Suprapubic skin (tissue), 4 donors: ENCODE data around the gene JUP. TPM values are rescaled to one million over a fixed set of nuclear protein-coding genes. Genes with fewer than 3 reads are reported as not detected.

ENCODE experiments used
- DNase-seq, 2 donors: peaks; one replicate each; pipeline ENCODE4 v3.0.0-alpha.2; 2019; ENCODE audit warnings: low spot score in 2 of 2
- H3K27ac ChIP-seq: fragments of 200-600 bp; sonication (generic); one replicate; pipeline ENCODE4 v1.5.1; 2019
- H3K27me3 ChIP-seq: fragments of 200-600 bp; sonication (generic); one replicate; pipeline ENCODE4 v1.5.1; 2019
- H3K36me3 ChIP-seq: fragments of 200-600 bp; sonication (generic); one replicate; pipeline ENCODE4 v1.5.1; 2019
- H3K4me1 ChIP-seq: fragments of 200-600 bp; sonication (generic); one replicate; pipeline ENCODE4 v1.5.1; 2019
- H3K4me3 ChIP-seq: fragments of 200-600 bp; sonication (generic); one replicate; pipeline ENCODE4 v1.5.1; 2019; ENCODE audit warnings: mild to moderate bottlenecking
- H3K9me3 ChIP-seq: fragments of 200-600 bp; sonication (generic); one replicate; pipeline ENCODE4 v1.5.1; 2019
- EP300 ChIP-seq: sonication (generic); formaldehyde crosslinking; IDR thresholded peaks from one replicate; pipeline ENCODE4 v1.6.1; 2017; ENCODE audit warnings: antibody characterized with exemption
- POLR2A ChIP-seq, 2 donors: fragments of 450-650 bp; IDR thresholded peaks; one replicate each; pipeline ENCODE4 v1.6.1; 2017; ENCODE audit warnings: antibody characterized with exemption in 2 of 2, mild to moderate bottlenecking in 2 of 2, moderate library complexity in 2 of 2
- POLR2AphosphoS5 ChIP-seq, 3 donors: sonication (generic); formaldehyde crosslinking; IDR thresholded peaks; one replicate each; pipeline ENCODE4 v1.6.1; 2017; ENCODE audit warnings: antibody characterized with exemption in 3 of 3
- WGBS: methylation state at CpG from one replicate; pipeline ENCODE4 v1.1.5; 2018; 5-methylcytosine and 5-hydroxymethylcytosine counted together
- total RNA-seq, 4 donors: library from RNA; depleted of rRNA; stranded (reverse); fragments of >200 nt; gene quantifications; one replicate each; pipeline ENCODE4 v1.1.0, GENCODE V29; 2016
- TF ChIP-seq, protein P1 (sequence below), 2 donors: fragments of 200-600 bp in 1 of 2; fragments of 450-650 bp in 1 of 2; sonication (generic) in 1 of 2; IDR thresholded peaks; one replicate each; pipeline ENCODE4 v1.5.1; 2016 to 2019; ENCODE audit warnings: antibody characterized with exemption in 2 of 2, mild to moderate bottlenecking in 1 of 2, moderate library complexity in 1 of 2

JUP gene
- total RNA-seq, 4 donors from 2014 or later: 1,107 to 2,369 (median 1,992) TPM

DNA sequence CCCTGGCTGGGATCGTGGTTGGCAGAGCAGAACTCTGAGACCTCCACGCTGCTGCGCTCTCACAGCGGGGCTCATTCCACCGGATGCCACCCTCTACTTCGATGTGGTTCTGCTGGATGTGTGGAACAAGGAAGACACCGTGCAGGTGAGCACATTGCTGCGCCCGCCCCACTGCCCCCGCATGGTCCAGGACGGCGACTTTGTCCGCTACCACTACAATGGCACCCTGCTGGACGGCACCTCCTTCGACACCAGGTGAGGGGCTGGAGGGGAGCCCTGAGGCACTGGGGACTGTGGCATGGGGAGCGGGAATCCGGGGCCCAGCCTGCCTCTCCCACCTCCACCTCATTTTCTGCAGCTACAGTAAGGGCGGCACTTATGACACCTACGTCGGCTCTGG, 31.5 kb upstream of the JUP start:
- Histone ChIP-seq H3K36me3 (peaks cover 4% of the 10 kb centered on the region), H3K27me3 (no peaks in the 10 kb centered on the region), H3K9me3 (no peaks in the 10 kb centered on the region), H3K4me1 (peaks cover 13% of the 10 kb centered on the region), H3K27ac (no peak overlapping the region), H3K4me3 (no peak overlapping the region)
- no peak for DNase-seq
- TF ChIP-seq, protein P1, sequence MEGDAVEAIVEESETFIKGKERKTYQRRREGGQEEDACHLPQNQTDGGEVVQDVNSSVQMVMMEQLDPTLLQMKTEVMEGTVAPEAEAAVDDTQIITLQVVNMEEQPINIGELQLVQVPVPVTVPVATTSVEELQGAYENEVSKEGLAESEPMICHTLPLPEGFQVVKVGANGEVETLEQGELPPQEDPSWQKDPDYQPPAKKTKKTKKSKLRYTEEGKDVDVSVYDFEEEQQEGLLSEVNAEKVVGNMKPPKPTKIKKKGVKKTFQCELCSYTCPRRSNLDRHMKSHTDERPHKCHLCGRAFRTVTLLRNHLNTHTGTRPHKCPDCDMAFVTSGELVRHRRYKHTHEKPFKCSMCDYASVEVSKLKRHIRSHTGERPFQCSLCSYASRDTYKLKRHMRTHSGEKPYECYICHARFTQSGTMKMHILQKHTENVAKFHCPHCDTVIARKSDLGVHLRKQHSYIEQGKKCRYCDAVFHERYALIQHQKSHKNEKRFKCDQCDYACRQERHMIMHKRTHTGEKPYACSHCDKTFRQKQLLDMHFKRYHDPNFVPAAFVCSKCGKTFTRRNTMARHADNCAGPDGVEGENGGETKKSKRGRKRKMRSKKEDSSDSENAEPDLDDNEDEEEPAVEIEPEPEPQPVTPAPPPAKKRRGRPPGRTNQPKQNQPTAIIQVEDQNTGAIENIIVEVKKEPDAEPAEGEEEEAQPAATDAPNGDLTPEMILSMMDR (IDR thresholded peaks at IDR 0.05): no peak
- no peak for TF ChIP-seq POLR2A (IDR thresholded peaks at IDR 0.05)
- no peak for TF ChIP-seq EP300
- no peak for TF ChIP-seq POLR2AphosphoS5 (IDR thresholded peaks at IDR 0.05)
- WGBS: 97% methylated on average over 11 of the region's 20 CpGs

DNA sequence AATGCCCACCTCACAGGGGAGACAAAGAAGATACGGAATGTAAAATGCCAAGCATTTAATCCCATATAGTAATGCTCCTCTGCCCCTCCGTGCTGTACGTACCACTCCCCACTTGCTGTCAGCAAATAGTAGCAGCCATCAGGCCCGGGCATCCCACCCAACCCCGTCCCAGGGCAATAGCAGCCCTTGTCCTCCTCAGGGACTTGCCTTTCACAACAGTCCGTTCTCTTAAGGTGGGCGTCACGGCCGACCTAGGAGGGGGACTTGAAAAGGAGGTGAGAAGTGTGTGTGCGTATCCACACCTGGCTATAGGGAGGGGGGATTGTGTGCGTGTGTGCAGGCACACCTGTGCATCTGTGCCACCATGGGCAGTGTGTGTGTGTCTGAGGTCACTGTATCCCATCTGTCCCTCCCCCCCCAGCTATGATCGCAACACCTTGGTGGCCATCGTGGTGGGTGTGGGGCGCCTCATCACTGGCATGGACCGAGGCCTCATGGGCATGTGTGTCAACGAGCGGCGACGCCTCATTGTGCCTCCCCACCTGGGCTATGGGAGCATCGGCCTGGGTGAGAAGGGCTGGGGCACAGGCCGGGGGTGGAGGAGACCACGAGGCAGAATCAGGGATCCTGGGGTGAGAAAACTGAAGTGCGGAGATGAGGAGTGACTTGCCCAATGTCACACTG, 30.3 kb upstream of the JUP start:
- TF ChIP-seq POLR2A (IDR thresholded peaks at IDR 0.05): no peak
- DNase-seq: no peak
- H3K27me3 ChIP-seq: no peaks in the 10 kb centered on the region
- no peak overlapping the region for H3K27ac ChIP-seq
- H3K4me3 ChIP-seq: no peak overlapping the region
- peaks cover 23% of the 10 kb centered on the region for H3K4me1 ChIP-seq
- 93% methylated on average over 20 of the region's 23 CpGs for WGBS
- H3K9me3 ChIP-seq: no peaks in the 10 kb centered on the region
- H3K36me3 ChIP-seq: peaks cover 4% of the 10 kb centered on the region

DNA sequence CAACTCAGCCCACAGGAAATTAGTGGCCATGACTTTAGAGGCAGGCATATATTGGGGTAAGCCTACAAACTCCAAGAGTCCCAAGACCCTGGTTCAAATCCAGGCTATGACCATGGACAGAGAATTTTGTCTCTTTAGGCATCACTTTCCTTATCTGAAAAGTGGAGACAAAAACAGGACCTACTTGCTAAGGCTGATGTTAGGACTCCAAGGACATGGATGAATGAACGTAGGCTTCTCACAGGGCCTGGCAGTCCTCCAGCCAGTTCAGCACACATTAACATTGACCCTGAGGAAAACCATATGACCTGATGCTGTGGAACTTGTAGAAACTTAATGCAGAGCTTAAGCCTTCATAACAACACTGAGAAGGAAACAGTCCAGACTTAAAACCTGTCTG, 27.7 kb upstream of the JUP start:
- no peak for TF ChIP-seq POLR2A (IDR thresholded peaks at IDR 0.05)
- H3K4me3 ChIP-seq: no peak overlapping the region

DNA sequence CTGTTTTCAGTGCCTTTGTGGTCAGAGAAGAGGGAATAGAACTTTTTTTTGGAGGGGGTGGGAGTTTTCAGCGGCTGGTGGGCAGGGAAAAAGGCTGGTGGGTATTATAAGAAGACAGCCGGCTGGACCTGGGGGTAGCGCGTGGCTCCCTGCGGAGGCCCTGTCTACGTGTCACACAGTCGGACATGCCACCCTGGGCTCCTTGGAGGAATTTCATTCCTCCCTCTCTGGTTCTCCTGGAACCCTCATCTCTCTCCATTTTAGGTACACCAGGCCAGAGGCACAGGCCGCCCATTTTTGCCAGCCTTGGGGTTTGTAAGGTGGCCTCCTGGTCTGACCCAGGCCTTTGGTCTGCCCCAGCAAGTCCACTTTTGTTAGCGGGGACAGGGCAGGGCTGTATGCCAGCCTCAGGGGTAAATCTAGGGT, 27.2 kb upstream of the JUP start:
- TF ChIP-seq POLR2A (IDR thresholded peaks at IDR 0.05) (no peak), POLR2AphosphoS5 (IDR thresholded peaks at IDR 0.05) (no peak), EP300 (no peak)
- TF ChIP-seq, protein P1 (IDR thresholded peaks at IDR 0.05): no peak
- peaks cover 44% of the 10 kb centered on the region for H3K4me1 ChIP-seq
- peak overlapping the region; percentile 82 for H3K4me3 ChIP-seq
- no peaks in the 10 kb centered on the region for H3K36me3 ChIP-seq
- DNase-seq: no peak
- 65% methylated on average over 9 of the region's 9 CpGs for WGBS
- H3K27ac ChIP-seq: no peak overlapping the region
- H3K9me3 ChIP-seq: no peaks in the 10 kb centered on the region
- H3K27me3 ChIP-seq: no peaks in the 10 kb centered on the region

More for the DNA sequence above, 27.7 kb upstream of the JUP start:
- Histone ChIP-seq H3K27ac (no peak overlapping the region), H3K36me3 (peaks cover 1% of the 10 kb centered on the region), H3K27me3 (no peaks in the 10 kb centered on the region), H3K4me1 (peaks cover 44% of the 10 kb centered on the region), H3K9me3 (no peaks in the 10 kb centered on the region)
- DNase-seq: no peak
- 57% methylated on average over 1 of the region's 1 CpG for WGBS

DNA sequence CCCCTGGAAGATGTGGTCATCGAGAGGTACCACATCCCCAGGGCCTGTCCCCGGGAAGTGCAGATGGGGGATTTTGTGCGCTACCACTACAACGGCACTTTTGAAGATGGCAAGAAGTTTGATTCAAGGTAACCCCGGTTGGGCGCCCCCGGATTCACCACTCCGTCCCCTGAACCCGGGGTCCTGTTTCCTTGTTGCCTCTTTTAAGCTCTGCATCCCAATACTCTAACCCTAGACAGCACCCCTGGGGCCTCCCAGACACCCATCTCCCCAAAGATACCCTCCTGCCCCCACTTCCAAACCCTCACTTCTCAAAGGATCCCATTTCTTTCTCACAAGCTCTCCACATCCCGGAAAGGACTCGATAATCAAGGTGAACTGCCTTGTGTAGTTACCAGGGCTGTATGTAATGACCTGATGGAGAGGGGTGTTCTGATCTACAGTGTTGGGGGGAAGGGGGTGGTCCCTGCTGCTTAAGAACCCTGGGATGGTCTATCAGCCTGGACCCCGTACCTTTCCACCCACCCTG, 26.7 kb upstream of the JUP start:
- no peaks in the 10 kb centered on the region for H3K9me3 ChIP-seq
- H3K27me3 ChIP-seq: no peaks in the 10 kb centered on the region
- H3K4me3 ChIP-seq: peak overlapping the region; percentile 82
- DNase-seq: no peak
- H3K4me1 ChIP-seq: peaks cover 44% of the 10 kb centered on the region
- WGBS: 27% methylated on average over 12 of the region's 12 CpGs
- H3K36me3 ChIP-seq: no peaks in the 10 kb centered on the region
- TF ChIP-seq EP300: no peak
- no peak for TF ChIP-seq POLR2A (IDR thresholded peaks at IDR 0.05)
- no peak for TF ChIP-seq POLR2AphosphoS5 (IDR thresholded peaks at IDR 0.05)
- TF ChIP-seq, protein P1 (IDR thresholded peaks at IDR 0.05): no peak
- H3K27ac ChIP-seq: no peak overlapping the region

DNA sequence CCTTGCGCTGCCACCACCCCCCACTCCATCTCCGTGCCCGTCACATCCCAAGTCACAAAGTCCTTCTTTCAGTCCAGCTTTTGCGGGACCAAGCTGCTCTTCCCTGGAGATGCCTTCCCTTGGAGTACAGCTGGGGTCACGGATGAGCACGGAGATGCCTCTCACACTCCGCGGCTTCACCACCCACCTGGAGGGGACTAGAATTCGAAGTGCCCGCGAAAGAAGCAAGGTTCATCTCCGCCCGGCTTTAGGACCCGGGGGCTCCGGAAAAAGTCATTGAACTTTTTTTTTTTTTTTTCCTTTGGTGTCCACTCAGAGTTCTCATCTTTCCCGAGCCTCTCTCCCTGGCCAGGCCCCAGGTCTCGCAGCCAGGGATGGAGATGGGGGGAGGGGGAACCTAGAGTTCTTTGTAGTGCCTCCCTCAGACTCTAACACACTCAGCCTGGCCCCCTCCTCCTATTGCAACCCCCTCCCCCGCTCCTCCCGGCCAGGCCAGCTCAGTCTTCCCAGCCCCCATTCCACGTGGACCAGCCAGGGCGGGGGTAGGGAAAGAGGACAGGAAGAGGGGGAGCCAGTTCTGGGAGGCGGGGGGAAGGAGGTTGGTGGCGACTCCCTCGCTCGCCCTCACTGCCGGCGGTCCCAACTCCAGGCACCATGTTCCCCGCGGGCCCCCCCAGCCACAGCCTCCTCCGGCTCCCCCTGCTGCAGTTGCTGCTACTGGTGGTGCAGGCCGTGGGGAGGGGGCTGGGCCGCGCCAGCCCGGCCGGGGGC, 26.1 kb upstream of the JUP start, which contains the start of gene FKBP10:
FKBP10 (plus strand) TSS at position 624 of the 771 bp plus-strand sequence; CDS start at position 655, 31 bp downstream.
- TF ChIP-seq EP300 (no peak), POLR2AphosphoS5 (IDR thresholded peaks at IDR 0.05) (no peak), POLR2A (IDR thresholded peaks at IDR 0.05) (no peak)
- TF ChIP-seq, protein P1 (IDR thresholded peaks at IDR 0.05): no peak
- Histone ChIP-seq H3K4me3 (peak within 1 kb of the TSS; percentile 82), H3K36me3 (peaks cover 4% of the 10 kb centered on the region), H3K9me3 (no peaks in the 10 kb centered on the region), H3K27me3 (no peaks in the 10 kb centered on the region), H3K27ac (peak within 1 kb of the TSS; percentile 66), H3K4me1 (peaks cover 44% of the 10 kb centered on the region)
- DNase-seq: peak in 1 of 2 donors; percentile 75
- WGBS: 3% methylated on average over 31 of the region's 35 CpGs
